Activated CD8-positive, alpha-beta memory T cell treated with anti-CD3 and anti-CD28 coated beads for 1 hour (primary cell): ENCODE results near the gene NAV2.

Experiments
- DNase-seq, 2 donors: peaks; one replicate each; pipeline ENCODE4 v3.0.0-alpha.2; 2020; ENCODE audit warnings: low read depth in 1 of 2; ENCODE audit errors: extremely low read depth in 1 of 2

The NAV2 gene

DNA sequence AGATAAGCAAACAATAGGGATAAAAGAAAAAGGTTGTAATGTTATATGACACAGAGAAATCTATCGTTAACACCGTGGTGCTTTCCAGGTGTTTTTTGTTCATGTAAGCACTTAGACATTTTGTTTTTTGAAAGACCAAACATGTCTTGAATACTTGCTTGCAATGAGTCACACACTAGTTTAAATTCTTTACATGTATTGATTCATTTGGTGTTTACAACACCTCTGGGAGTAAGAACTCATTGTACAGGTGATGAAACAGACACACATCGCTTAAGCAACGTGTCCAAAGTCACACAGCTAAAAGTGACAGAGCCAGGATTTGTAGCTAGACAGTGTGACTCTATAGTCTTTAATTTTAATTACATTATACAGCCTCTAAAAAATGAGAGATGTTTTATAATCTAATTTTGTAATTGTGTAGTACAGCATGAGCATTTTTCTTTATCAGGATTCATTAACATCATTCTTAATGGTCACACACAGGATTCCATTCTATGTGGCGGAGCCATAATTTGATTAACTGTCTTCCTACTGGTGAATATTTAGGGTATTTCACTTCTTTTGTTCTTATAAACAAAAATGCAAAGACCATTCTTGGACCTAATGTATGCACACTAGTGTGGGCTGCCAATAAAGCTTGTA, 298.8 kb downstream of the NAV2 start:
- no peak for DNase-seq

DNA sequence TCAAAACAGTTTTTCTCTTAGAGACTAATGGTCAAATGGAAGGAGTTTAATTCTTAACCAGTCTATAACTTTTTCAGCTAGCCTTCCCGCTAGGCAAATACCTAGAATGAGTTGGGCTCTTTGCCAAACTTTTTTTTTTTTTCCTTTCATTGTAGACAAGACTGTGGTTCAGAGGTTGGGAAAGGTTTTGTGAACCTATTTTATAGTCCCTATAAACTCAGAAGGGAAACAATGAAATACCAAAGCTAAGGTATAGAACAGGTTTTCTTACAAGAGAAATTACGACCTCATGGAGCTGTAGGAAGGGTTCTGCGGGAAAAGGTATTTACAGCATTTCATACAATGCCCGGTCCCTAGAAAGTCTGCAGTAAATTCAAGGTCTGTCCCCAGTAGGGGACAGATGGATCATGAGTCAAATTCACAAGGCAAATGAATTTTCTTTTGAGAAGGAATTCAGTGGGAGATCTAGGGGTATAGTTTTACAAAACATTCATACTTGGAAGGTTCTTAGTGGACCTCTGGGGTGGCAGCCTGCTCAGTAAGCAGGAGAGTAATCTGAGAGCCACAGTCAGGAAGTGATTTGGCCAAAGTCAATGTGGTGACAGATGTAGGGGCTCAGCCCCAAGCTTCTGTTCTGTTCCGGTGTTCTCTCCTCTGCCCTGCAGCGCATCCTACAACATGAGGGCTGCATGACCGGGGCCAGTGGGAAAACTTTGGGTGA, 300.9 kb downstream of the NAV2 start:
- no peak for DNase-seq

DNA sequence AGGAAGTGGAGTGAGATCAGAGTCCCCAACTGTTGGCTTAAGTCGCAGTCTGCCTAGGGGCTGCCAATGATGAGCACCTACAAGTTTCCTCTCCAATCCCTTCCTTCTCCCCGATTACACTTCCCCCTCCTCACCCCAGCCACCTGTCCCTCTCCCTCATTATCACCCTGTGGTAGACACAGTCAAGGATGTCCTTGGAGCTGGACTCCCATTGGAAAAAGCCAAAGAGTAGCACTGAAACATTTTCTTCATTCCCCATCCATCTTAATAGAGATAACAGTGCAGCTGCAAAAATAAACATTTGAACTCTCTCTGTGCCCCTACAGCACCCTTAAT, 301.4 kb downstream of the NAV2 start:
- DNase-seq = no peak

DNA sequence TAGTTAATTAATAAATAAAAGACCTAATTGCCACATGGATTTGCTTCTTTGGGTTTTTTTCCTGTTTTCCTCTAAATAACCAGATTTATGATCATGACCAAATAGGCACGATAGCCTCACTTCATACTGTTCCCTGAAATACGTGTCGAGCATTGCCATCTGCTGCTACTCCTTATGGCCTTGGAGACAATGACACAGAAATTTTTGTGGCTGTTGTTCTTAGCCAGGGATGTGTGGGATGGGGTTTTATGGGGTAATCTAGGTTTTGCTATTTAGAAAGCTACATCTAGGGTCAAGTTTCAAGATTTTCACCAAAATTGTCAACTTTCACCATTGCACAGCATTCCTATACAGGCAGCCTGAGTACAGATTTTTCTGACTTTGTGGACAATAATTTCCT, 302.5 kb downstream of the NAV2 start:
- no peak for DNase-seq

DNA sequence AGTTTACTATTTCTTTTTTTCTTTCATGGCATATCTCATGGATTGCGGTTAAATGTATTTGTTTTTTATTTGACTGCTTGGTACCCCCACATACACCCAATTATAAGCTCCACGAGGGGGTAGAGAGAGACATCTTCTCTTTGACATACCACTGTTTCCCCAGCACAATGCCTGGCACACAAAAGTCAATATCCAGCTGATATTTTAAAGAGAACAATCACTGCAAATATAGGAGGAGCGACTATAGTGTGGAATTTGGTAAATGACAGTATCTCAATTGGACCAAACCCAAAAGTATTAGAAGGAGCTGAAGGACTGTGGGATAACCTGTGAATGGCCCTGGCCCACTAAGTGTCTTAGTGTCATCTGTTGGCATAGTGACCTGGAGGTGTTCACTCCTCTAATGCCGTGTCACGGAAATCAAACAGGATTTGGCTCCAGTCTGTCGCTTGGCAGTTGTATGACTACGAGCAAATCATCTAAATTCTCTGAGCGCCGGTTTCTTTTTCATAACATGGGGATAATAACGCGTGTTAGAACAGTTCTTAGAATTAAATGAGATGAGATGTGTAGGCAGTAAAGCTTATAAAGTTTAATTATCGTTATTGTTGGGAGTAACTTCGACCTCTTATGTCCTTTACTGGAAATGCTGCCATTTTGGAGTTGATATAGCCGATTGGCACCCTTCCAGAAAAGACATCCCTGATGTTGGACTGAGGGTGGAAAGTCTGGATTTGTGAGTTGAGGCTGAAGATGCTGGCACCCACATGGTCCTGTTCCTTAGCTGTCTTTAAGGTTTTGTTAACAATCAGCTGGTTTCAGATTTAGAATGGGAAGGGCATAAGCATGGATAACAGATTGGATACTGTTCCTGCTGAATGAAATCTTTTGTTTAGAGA, 303.1 kb downstream of the NAV2 start:
- no peak for DNase-seq

DNA sequence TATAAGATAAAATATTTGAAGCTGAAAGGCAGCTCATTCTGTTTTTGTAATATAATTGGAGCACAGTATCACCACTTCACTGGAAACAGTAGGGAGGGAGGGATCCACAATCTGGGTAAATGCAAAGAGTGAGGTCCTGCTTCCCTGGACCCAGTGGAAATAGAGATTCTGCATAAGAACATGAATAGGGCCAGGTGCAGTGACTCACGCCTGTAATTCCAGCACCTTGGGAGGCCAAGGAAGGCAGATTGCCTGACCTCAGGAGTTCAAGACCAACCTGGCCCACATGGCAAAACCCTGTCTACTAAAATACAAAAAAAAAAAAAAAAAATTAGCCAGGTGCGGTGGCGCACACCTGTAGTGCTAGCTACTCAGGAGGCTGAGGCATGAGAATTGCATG, 303.9 kb downstream of the NAV2 start:
- no peak for DNase-seq

DNA sequence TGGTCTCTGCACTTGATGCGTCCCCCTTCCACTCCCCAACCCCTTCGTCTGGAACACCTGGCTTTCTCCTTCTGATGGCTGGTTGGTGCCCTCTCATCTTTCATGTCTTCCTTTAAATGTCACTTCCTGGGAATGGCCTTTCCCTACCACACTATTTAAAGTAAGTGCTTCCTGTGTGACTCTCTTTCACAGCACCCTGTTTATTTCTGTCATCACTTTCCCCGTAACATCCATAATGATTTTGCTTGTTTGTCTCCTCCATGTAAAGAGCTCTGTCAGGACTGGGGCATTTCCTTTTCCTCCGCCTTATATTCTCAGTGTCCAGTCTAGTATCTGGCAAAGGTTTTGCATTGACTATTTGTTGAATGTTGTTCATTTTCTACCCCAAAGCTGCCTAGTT, 304.7 kb downstream of the NAV2 start:
- DNase-seq = no peak

DNA sequence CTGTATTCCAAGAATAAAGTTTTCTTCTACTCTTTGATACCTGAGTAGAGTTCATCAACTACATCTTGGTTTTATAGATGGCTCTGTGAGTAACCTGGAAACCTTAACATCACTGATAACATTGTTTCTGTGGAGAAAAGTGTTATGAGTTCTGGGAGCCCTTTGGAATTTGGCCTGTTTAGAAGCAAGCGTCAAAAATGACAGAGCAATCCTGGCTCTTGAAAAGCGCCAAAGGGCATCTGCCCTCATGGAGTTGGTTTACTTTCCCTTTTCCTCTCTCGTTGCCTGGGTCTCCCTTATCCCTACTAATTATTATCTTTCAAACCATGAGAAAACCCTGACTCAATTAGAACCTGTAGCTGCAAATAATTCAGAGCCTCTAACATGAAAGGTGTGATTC, 307.6 kb downstream of the NAV2 start:
- no peak for DNase-seq

DNA sequence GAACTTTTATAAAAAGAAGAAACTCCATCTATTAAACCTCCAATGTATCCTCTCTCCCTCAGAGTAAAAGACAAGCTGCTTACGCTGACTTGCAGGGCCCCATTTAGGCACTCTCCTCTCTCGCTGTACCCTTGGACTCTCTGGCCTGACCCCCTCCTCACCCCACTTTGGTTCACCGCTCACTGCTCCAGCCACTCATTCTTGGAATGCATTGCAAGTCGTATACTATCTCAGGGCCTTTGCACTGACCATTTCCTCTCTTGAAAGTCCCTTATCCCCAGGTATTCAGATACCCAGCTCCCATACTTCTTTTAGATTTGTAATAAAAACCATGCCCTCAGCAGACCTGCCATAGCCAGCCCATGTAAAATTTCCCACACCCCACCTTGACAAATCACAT, 308.1 kb downstream of the NAV2 start:
- DNase-seq = no peak

DNA sequence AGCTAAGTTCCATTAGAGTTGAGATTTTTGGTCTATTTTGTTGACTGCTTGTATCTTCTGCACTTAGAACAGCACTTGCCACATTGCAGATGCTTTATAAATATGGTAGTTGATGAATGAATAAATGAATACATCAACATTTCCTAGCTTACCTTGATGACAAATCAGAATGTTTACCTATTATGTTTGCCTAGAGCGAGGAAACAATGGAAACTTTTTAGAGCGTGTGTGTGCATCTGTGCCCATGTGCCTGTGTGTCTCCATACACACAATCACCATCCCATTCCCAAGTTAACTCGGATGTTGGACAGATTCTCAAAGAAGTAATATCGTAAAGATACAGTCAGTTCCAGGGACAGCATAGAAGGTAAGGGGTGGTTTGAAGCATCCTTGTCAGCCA, 308.6 kb downstream of the NAV2 start:
- no peak for DNase-seq

DNA sequence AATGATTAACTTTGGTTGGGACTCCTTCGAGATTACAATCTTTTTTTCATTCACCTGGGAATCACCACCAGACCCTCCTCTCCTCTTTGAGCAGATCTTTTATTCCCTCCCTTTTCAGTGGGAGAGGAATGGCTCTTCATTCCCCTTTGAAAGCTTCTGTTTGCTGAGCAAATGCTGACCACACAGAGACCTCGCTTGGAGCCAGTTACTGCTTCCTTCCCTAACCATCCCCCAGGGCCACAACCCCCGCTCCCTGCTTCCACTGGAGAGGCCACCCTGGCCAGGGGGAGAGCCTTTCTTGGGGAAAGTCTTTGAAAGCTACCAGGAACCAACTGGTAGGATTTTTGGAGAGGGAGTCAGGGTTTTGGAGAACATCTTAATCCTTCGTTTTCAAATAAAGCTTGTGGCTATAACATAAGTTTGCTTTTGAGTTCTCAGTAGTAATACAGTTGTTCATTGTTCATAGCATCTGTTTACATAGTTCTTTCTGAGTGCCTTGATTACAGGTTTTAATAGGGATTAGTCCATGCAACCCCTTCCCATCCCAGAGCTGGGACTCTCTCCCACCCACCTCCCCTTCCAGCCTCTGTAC, 309.2 kb downstream of the NAV2 start:
- DNase-seq = no peak

DNA sequence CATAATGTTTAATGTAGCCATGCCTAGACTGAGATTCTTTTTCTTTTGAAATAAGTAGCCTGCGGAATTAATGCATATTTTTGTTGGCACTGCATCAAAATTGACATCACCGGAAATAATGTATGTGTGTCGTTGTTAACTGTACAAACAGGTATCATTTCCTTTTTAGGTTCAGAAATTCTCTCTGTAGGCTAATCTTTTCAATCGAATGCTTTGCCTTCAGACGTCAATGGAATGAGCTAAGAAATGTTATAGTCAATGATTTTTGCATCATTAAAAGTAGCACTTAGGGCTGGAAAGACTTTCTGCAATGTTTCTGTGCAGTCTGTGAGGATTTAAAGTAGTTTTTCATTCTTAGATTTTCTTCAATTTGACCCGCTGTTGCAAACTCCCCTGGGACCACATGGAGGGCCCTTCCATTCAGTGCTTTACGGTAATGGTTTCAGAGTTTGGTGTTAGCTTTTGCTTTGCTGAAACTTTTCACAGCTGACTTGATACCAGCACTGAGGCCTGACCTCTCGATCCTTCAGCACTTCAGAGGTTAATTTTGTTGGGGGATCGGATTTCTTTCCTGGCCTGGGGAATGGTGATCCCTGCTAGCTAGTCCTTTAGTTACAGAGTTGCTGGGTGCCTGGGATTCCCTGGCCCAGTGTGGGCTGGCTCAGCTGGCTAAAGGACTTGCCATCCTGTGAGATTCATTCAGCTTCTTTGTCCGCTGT, 309.9 kb downstream of the NAV2 start:
- DNase-seq = no peak

DNA sequence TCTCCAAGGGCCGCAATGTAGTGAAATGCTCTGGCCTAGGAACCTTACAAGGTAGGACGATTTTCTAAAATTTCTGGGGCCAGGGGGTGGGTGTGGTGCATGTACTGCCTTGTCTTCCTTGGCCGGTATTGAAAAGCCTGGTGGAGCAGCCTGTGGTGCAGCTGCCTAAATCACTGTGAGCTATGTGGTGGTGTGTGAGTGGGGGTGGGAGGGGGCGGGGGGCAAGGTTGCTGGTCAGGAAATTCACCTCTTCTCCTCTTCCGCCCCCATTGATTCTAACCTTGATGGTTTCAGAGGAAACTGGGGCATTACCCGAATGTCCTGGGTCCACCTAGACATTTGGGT, 310.4 kb downstream of the NAV2 start:
- DNase-seq = no peak

DNA sequence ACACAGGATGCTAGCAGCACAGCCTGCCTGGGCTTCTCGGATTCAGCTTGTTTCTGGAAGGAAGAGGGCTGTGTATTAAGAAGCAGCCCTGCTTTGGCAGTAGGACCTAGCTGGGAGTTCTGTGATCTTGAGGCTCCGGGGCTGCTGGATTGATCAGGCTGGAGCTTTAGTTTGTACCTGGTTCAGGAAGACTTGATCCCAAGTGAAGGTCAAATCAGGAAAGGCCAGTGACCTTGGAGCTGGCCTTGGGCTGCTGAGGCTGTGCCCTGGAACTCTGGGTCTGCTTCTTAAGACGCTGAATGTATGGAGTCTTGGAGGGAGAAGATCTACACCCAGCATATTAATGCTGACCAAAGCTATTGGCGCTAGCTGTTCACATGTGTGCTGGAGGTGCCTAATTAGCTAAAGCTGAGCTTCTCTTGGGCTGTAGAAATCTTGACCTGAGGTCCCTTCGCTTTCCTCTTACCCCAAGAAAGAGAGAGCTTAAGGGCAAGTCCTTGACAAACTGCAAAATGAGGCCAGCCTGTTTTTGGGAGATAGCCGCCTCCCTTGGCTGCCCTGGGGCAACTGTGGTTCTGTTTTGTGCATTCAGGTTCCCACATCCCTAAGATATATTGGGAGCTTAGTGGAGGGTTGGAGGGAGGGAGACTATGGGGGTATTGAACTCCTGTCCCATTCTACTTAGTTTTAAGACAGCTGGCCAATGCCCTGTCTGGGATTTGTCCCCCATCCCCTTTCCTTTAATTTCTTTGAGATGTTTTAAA, 311.7 kb downstream of the NAV2 start:
- no peak for DNase-seq

DNA sequence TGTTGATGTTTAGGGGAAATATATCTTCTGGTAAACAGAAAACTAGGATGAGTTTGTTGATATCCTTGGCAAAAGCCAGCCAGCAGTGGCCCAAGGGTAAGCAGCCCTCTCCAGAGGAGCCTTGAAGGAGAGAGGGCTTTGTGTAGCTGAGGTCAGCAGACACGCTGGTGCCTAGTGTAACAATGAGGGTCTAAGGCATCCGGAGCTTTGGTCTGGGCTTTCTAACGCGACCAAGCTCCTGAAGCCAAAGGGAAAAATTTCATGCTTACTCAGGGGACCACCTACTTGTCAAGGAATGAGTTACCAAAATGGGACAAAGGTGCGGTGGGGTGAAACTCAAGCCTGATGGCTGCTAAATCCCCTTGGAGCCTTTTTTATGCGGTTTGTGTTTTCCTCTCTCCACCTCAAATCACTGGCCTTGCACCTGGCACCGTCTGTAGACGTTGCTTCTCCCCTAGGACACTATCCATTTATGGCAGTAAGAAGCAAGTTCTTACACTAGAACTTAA, 312.7 kb downstream of the NAV2 start:
- DNase-seq = no peak

DNA sequence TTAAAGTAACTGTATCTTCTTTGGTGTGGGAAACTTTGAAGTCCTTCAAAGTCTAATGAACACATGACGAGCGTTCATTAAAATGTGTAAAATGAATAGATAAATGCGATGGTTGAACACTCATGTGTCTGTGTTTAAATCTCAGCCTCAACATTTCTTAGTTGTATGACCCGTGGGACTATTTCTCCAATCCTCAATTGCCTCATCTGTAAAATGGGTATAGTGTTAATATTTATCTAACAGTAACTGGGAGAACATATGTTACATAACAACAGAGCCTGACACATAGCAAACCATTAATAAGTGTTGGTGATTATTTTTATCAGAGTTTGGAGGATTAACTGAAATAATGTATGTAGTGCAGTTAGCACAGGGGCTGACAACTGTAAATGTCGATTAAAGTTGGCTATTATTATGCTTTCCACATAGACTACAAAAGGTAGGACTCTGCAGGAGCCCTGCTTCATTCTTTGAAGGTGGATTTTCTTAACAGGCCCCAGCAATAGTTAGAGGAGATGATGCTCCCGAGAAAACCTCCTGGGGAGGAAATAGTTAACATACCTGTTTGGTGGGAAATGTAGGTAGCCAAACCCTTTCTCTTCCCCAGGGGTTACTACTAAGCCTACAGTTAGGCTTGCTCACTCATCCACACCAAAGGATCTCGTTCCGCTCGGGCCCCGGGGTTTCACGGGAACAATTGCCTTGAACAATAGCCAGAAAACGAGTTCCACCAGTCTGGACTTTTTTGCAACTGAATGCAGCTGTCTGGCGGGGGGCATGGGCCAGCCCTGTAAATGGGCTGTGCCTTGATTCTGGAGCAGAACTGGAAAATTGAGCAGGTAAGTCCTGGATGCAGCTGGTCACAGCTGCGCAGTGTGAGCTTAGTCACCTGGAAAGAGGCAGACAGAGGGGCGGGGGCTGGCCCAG, 314.3 kb downstream of the NAV2 start:
- DNase-seq = no peak

DNA sequence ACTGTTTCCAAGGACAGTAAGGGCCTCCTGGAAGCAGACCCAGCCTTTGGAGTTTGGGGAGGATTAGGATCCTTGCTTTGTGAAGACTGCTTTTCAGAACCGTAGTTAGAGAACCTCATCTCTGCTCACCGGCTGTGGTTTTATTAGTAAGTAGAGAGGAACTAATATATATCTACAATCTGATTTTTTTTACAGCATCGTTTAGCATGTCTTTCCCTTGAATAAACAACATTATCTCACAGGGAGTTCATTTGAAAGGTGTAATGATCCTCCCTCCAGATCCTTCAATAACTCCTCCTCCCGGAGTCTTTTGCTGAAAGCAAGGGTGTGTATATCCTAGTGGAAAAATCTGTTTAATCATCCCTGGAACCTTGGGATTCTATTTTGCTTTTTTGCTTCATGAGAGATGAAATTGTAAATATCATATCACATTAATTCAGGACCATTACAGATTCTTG, 314.9 kb downstream of the NAV2 start:
- DNase-seq = no peak

DNA sequence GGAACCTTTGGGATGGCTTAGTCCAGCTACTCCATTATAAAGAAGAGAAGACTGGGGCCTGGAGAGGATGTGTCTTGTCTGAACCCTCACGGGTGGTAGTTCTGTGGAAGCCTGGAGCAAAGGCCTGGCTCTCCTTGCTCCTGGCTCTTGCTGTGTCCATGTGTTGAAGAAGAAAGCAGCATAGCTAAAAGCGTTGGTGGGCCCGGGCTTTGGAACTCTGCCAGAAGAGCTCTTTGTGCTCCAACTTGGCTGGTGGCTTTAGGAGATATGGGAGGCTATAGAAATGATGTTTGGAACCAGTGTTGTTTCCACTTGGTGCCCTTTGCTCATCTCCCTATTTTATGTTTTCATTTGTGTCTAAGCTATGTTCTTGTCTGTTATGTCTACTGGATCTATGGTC, 316.6 kb downstream of the NAV2 start:
- no peak for DNase-seq

DNA sequence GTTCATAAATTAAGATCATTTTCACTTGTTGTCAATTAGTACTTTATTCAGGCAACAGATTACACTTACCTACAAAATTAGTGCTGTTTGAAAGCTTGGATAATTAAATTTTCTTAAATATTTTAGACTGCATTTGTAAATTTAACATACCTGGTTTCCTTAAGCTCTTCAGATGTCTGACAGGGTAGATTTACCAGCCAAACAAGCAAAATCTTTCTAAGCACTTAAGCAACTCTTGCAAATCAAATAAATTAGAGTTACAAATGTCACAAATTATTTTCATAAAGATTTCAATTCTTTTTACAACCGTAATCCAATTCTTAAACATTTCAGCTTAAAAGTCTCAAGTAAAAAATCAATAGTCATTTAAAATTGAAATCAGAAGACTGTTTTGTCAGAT, 317.8 kb downstream of the NAV2 start:
- no peak for DNase-seq
